Naive thymus-derived CD4-positive, alpha-beta T cell (primary cell): ENCODE results near the gene EXT2. TPM values are rescaled to one million over a fixed set of nuclear protein-coding genes. Genes with fewer than 3 reads are reported as not detected.

Source experiments
- ATAC-seq: fragments of 150-1000 bp; cut with Tn5 transposase; 2 replicates; pipeline ENCODE4 v1.10.0; 2021; ENCODE audit warnings: mild to moderate bottlenecking, moderate library complexity
- CTCF ChIA-PET: fragments of 350-600 bp; sonication (Branson Sonifier 250); formaldehyde crosslinking; loops from one replicate; lab custom pipeline; 2021; ENCODE audit warnings: antibody characterized with exemption; lab: Charles Lee
- POLR2A ChIA-PET: fragments of 350-600 bp; sonication (Branson Sonifier 250); formaldehyde crosslinking; loops from one replicate; lab custom pipeline; 2021; ENCODE audit warnings: antibody characterized with exemption, inconsistent platforms; lab: Charles Lee
- DNase-seq, 9 donors: peaks; one replicate each; pipeline versions ENCODE4 v3.0.0 to v3.0.0-alpha.2; 2020 to 2022; ENCODE audit warnings: mixed read lengths in 1 of 9
- H3K27ac ChIP-seq: one replicate; pipeline ENCODE4 v1.7.0; 2013; ENCODE audit warnings: mild to moderate bottlenecking, low read depth, low read length, moderate library complexity
- H3K27me3 ChIP-seq, 2 donors: one replicate each; pipeline ENCODE4 v1.7.0; 2013; ENCODE audit warnings: low read length in 2 of 2, mild to moderate bottlenecking in 2 of 2, moderate library complexity in 2 of 2; ENCODE audit not compliant: control insufficient read depth in 2 of 2, insufficient read depth in 2 of 2
- H3K36me3 ChIP-seq, 3 experiments: 1 replicate in 2 of 3; 2 replicates in 1 of 3; pipeline ENCODE4 v1.7.0; 2013; ENCODE audit warnings: low read length in 3 of 3, mild to moderate bottlenecking in 3 of 3, moderate library complexity in 1 of 3; ENCODE audit not compliant: insufficient read depth in 3 of 3, control insufficient read depth in 2 of 3
- H3K4me1 ChIP-seq, 2 donors: one replicate each; pipeline ENCODE4 v1.7.0; 2013; ENCODE audit warnings: low read length in 2 of 2, mild to moderate bottlenecking in 2 of 2, moderate library complexity in 1 of 2; ENCODE audit not compliant: control insufficient read depth in 2 of 2, insufficient read depth in 2 of 2
- H3K4me3 ChIP-seq: 2 replicates; pipeline ENCODE4 v1.7.0; 2013; ENCODE audit warnings: mild to moderate bottlenecking, low read length
- H3K9me3 ChIP-seq, 3 experiments: 1 replicate in 2 of 3; 2 replicates in 1 of 3; pipeline ENCODE4 v1.7.0; 2013; ENCODE audit warnings: low read length in 3 of 3; ENCODE audit not compliant: control insufficient read depth in 2 of 3
- H3K27ac Mint-ChIP-seq, 9 donors: one replicate each; pipeline ENCODE4 v1.8.0; 2020 to 2022; ENCODE audit warnings: mixed read lengths in 9 of 9, mild to moderate bottlenecking in 8 of 9, moderate library complexity in 5 of 9, inconsistent platforms in 2 of 9
- H3K27me3 Mint-ChIP-seq, 5 donors: one replicate each; pipeline ENCODE4 v1.8.0; 2021 to 2022; ENCODE audit warnings: mixed read lengths in 5 of 5, mild to moderate bottlenecking in 1 of 5
- H3K36me3 Mint-ChIP-seq, 5 donors: one replicate each; pipeline ENCODE4 v1.8.0; 2020 to 2022; ENCODE audit warnings: mixed read lengths in 5 of 5, mild to moderate bottlenecking in 3 of 5, inconsistent platforms in 1 of 5
- H3K4me1 Mint-ChIP-seq, 7 donors: one replicate each; pipeline ENCODE4 v1.8.0; 2020 to 2022; ENCODE audit warnings: mixed read lengths in 7 of 7, mild to moderate bottlenecking in 3 of 7, inconsistent platforms in 1 of 7
- H3K4me3 Mint-ChIP-seq, 10 donors: one replicate each; pipeline ENCODE4 v1.8.0; 2020 to 2022; ENCODE audit warnings: mild to moderate bottlenecking in 10 of 10, mixed read lengths in 10 of 10, moderate library complexity in 6 of 10, inconsistent platforms in 2 of 10
- H3K9me3 Mint-ChIP-seq, 11 donors: one replicate each; pipeline ENCODE4 v1.8.0; 2020 to 2022; ENCODE audit warnings: mixed read lengths in 11 of 11, mild to moderate bottlenecking in 4 of 11, inconsistent platforms in 1 of 11, moderate library complexity in 1 of 11
- intact Hi-C, 2 donors: fragments of 100-400 bp; cut with micrococcal nuclease; formaldehyde crosslinking; loops; one replicate each; pipeline ENCODE4 v1.15.1; 2023
- polyA plus RNA-seq, 2 donors: library from polyadenylated mRNA; unstranded; fragments of 300-500 nt; fragmentation: Illumina TruSeq; gene quantifications; one replicate each; pipeline ENCODE4 v1.2.3, GENCODE V29; 2021
- total RNA-seq, 6 experiments: library from RNA in 5 of 6; stranded (reverse) in 5 of 6; gene quantifications; 1 replicate in 5 of 6; 2 replicates in 1 of 6; pipeline ENCODE4 v1.2.3 and lab custom pipeline; 2021 to 2026

The EXT2 gene
- total and polyA plus RNA-seq, 7 experiments from 2014 or later, result 27.2 to 43.9 (median 31.5) TPM

DNA sequence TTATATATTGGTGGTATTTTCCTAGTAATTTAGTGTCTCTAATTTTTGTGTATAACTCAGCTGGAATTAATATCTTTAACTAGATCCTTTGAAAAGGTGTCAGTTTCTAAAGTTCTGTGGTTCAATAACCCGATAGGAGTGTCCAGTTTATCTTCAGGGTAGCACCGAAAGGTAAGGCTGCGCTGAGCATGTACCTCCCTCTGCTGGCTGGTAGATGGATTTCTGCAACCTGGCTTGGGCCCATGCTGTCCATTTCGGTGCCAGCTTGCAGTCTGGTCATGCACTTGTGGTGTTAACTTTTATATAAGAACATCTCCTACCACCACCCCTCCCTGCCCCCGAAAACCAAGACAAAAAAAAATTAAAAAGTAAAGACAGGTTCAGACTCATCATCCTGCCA lies 24.7 kb downstream of the EXT2 start:
- H3K4me1 ChIP-seq, result no peaks in the 10 kb centered on the region
- ChIA-PET CTCF (interaction anchor here (0.9 to 1.5 kb wide), 2 partner anchors 11 to 26 kb away, joined by 3 to 11 read pairs; no protein-coding TSS in a partner anchor), POLR2A (no interaction called here)
- no peaks in the 10 kb centered on the region for H3K27me3 Mint-ChIP-seq
- no peaks in the 10 kb centered on the region for H3K9me3 Mint-ChIP-seq
- no peak overlapping the region for H3K4me3 ChIP-seq
- peaks cover 0 to 63% (median 6%) of the 10 kb centered on the region in 3 experiments for H3K36me3 ChIP-seq
- H3K27me3 ChIP-seq, result no peaks in the 10 kb centered on the region
- no peaks in the 10 kb centered on the region for H3K9me3 ChIP-seq
- DNase-seq, result no peak
- no peak for ATAC-seq
- peaks cover 0 to 12% (median 0%) of the 10 kb centered on the region in 7 donors for H3K4me1 Mint-ChIP-seq
- no peak overlapping the region for H3K4me3 Mint-ChIP-seq
- intact Hi-C loops, result no loop called here
- peaks cover 9 to 69% (median 40%) of the 10 kb centered on the region in 5 donors for H3K36me3 Mint-ChIP-seq
- no peak overlapping the region for H3K27ac ChIP-seq
- H3K27ac Mint-ChIP-seq, result no peak overlapping the region

- peaks cover 17 to 66% (median 64%) of the 10 kb centered on the region in 5 donors for H3K36me3 Mint-ChIP-seq
- Histone ChIP-seq H3K27ac (no peak overlapping the region), H3K36me3 (peaks cover 15 to 89% (median 23%) of the 10 kb centered on the region in 3 experiments), H3K4me1 (no peaks in the 10 kb centered on the region), H3K4me3 (no peak overlapping the region), H3K27me3 (no peaks in the 10 kb centered on the region), H3K9me3 (no peaks in the 10 kb centered on the region)
- CTCF ChIA-PET, result interaction anchor here (0.8 to 1.0 kb wide), 2 partner anchors 22 to 58 kb away, joined by 3 read pairs; no protein-coding TSS in a partner anchor
- intact Hi-C loops, result no loop called here
- H3K4me1 Mint-ChIP-seq, result peaks cover 0 to 15% (median 0%) of the 10 kb centered on the region in 7 donors
- no peaks in the 10 kb centered on the region for H3K9me3 Mint-ChIP-seq
- peak overlapping the region in 1 of 9 donors; percentile 75 for H3K27ac Mint-ChIP-seq
- POLR2A ChIA-PET, result no interaction called here
- H3K4me3 Mint-ChIP-seq, result no peak overlapping the region
- ATAC-seq (no peak), DNase-seq (no peak)
- no peaks in the 10 kb centered on the region for H3K27me3 Mint-ChIP-seq
These were observed 30.1 kb downstream of the EXT2 start for GRCh38 chr11:44125598-44125997.

DNA sequence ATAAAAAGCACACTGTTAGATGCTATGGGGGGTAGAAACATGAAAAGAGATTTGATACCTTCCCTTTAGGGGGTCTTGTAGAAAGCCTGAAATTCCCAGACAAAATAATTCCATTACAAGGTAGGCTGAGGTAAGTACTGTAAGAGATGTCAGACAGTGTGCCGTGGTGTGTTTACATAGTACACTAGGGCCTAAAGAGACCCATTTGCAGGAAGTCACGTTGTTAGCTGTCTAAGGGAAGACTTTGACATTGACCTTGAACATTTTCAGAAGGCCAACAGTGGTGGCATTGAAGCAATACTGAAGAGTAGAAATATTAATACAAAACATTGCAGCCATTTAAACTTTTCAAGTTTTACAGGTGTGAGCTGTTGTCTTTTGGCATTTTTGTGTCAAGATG lies 30.8 kb downstream of the EXT2 start:
- Mint-ChIP-seq H3K27me3 (no peaks in the 10 kb centered on the region), H3K9me3 (no peaks in the 10 kb centered on the region), H3K4me3 (no peak overlapping the region), H3K4me1 (peaks cover 0 to 15% (median 0%) of the 10 kb centered on the region in 7 donors), H3K27ac (no peak overlapping the region), H3K36me3 (peaks cover 17 to 68% (median 62%) of the 10 kb centered on the region in 5 donors)
- H3K4me3 ChIP-seq, result no peak overlapping the region
- peaks cover 17 to 89% (median 23%) of the 10 kb centered on the region in 3 experiments for H3K36me3 ChIP-seq
- no peak for DNase-seq
- no peaks in the 10 kb centered on the region for H3K4me1 ChIP-seq
- CTCF ChIA-PET, result interaction anchor here (1.0 kb wide), 1 partner anchor 23 kb away, joined by 3 read pairs; no protein-coding TSS in a partner anchor
- H3K9me3 ChIP-seq, result no peaks in the 10 kb centered on the region
- POLR2A ChIA-PET, result no interaction called here
- ATAC-seq, result no peak
- H3K27me3 ChIP-seq, result no peaks in the 10 kb centered on the region
- intact Hi-C loops, result no loop called here
- no peak overlapping the region for H3K27ac ChIP-seq

DNA sequence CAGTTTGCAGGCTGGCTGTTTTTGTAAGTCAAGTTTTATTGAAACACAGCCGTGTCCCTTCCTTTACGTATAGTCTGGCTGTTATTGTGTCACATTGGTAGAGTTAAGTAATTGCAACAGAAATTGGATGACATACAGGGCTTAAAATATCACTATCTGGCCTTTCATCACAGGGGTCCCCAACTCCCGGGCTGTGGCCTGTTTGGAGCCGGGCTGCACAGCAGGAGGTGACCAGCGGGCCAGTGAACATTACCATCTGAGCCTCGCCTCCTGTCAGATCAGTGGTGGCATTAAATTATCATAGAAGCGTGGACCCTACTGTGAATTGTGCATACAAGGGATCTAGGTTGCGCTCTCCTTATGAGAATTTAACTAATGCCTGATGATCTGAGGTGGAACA lies 31.7 kb downstream of the EXT2 start:
- Histone ChIP-seq H3K27me3 (no peaks in the 10 kb centered on the region), H3K4me1 (no peaks in the 10 kb centered on the region), H3K4me3 (no peak overlapping the region), H3K27ac (no peak overlapping the region), H3K36me3 (peaks cover 17 to 82% (median 23%) of the 10 kb centered on the region in 3 experiments), H3K9me3 (no peaks in the 10 kb centered on the region)
- peaks cover 17 to 71% (median 63%) of the 10 kb centered on the region in 5 donors for H3K36me3 Mint-ChIP-seq
- no peaks in the 10 kb centered on the region for H3K27me3 Mint-ChIP-seq
- H3K4me1 Mint-ChIP-seq, result peaks cover 0 to 9% (median 0%) of the 10 kb centered on the region in 7 donors
- no peak for ATAC-seq
- no peaks in the 10 kb centered on the region for H3K9me3 Mint-ChIP-seq
- no peak for DNase-seq
- no peak overlapping the region for H3K4me3 Mint-ChIP-seq
- ChIA-PET CTCF (no interaction called here), POLR2A (no interaction called here)
- H3K27ac Mint-ChIP-seq, result no peak overlapping the region
- intact Hi-C loops, result no loop called here

DNA sequence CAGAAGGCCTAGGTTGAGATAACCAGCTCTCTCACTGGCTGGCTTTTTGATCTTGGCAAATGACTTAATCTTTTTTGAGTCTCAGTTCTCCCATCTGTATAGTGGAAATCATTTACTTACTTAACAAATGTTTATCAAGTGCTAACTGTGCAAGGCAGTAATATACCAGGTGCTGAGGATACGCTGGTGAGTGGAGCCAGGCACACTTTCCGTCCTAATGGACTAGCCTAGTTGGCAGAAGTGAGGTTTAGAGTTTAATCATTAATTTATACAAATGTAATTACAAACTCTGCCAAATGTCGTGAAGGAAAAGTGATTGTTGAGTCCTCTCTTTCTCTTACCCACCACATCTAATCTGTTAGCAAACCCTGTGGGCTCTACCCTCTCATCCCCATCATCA lies 33.3 kb downstream of the EXT2 start:
- peaks cover 14 to 72% (median 67%) of the 10 kb centered on the region in 5 donors for H3K36me3 Mint-ChIP-seq
- CTCF ChIA-PET, result no interaction called here
- intact Hi-C loops, result no loop called here

DNA sequence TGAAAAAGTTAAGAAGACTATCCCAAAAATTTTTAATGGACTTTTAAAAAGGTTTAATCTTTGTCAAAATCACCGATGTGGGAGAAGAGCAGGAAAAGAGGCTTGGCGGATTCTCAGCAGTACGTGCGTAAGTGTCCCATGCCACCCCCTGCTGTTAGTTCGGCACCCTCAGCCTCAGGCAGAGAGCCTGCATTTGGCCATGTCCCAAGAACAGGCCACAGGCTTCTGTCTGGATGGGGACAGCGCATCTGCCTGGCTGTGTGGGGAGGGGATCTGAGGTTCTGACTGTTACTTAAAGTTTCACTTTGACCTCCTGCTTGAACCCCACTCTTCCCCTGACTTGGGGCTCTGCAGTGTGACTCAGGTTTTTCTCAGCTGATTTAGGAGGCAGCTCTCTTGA lies 35.3 kb downstream of the EXT2 start:
- Histone ChIP-seq H3K9me3 (no peaks in the 10 kb centered on the region), H3K4me1 (no peaks in the 10 kb centered on the region), H3K27ac (no peak overlapping the region), H3K27me3 (no peaks in the 10 kb centered on the region), H3K36me3 (peaks cover 10 to 67% (median 19%) of the 10 kb centered on the region in 3 experiments), H3K4me3 (no peak overlapping the region)
- CTCF ChIA-PET, result interaction anchor here (1.0 kb wide), 1 partner anchor 10 kb away, joined by 3 read pairs; no protein-coding TSS in a partner anchor
- Mint-ChIP-seq H3K9me3 (no peaks in the 10 kb centered on the region), H3K27ac (no peak overlapping the region), H3K27me3 (no peaks in the 10 kb centered on the region), H3K4me1 (peaks cover 0 to 9% (median 0%) of the 10 kb centered on the region in 7 donors), H3K4me3 (no peak overlapping the region), H3K36me3 (peaks cover 14 to 69% (median 49%) of the 10 kb centered on the region in 5 donors)
- ATAC-seq (no peak), DNase-seq (no peak)
- intact Hi-C loops, result no loop called here
- POLR2A ChIA-PET, result no interaction called here

More for the DNA sequence above, 33.3 kb downstream of the EXT2 start:
- H3K4me1 Mint-ChIP-seq, result peaks cover 0 to 9% (median 0%) of the 10 kb centered on the region in 7 donors
- H3K27ac ChIP-seq, result no peak overlapping the region
- no peak overlapping the region for H3K27ac Mint-ChIP-seq
- no peaks in the 10 kb centered on the region for H3K27me3 ChIP-seq
- peaks cover 17 to 77% (median 23%) of the 10 kb centered on the region in 3 experiments for H3K36me3 ChIP-seq
- H3K4me3 Mint-ChIP-seq, result no peak overlapping the region
- POLR2A ChIA-PET, result no interaction called here
- H3K4me3 ChIP-seq, result no peak overlapping the region
- ATAC-seq (no peak), DNase-seq (no peak)
- H3K9me3 Mint-ChIP-seq, result no peaks in the 10 kb centered on the region
- no peaks in the 10 kb centered on the region for H3K9me3 ChIP-seq
- H3K4me1 ChIP-seq, result no peaks in the 10 kb centered on the region
- no peaks in the 10 kb centered on the region for H3K27me3 Mint-ChIP-seq
